GM12878 (cell line): ENCODE results near the gene TKT. TPM values are rescaled to one million over a fixed set of nuclear protein-coding genes. Genes with fewer than 3 reads are reported as not detected.

Source experiments
- ATAC-seq: fragments of 200-7000 bp; cut with Tn5 transposase; 3 replicates; pipeline ENCODE4 v1.9.1; 2020; ENCODE audit warnings: mild to moderate bottlenecking, moderate library complexity
- BruUV-seq: library from RNA; stranded (reverse); fragments of 400-500 nt; replicated peaks from 2 replicates; lab custom pipeline; 2021; lab: Mats Ljungman, UMichigan
- CTCF ChIA-PET: fragments of 300-600 bp; sonication (Branson Sonifier 250); formaldehyde crosslinking; extraction: SDS; loops from one replicate; lab custom pipeline; 2021; ENCODE audit warnings: inconsistent platforms; lab: Yijun Ruan, JAX
- POLR2A ChIA-PET: fragments of 350-600 bp; formaldehyde crosslinking; extraction: SDS; loops from one replicate; lab custom pipeline; 2021; ENCODE audit warnings: inconsistent platforms; lab: Charles Lee
- RAD21 ChIA-PET: fragments of 300-600 bp; sonication (Branson Sonifier 250); formaldehyde crosslinking; loops from one replicate; lab custom pipeline; 2023; ENCODE audit warnings: antibody characterized with exemption; ENCODE audit not compliant: unreplicated experiment; lab: Charles Lee
- SMC1A ChIA-PET: fragments of 300-600 bp; sonication (Branson Sonifier 250); formaldehyde crosslinking; loops from one replicate; lab custom pipeline; 2023; ENCODE audit not compliant: unreplicated experiment, uncharacterized antibody; lab: Charles Lee
- DNase-seq: peaks from one replicate; pipeline ENCODE4 v3.0.0-alpha.2; 2011; ENCODE audit warnings: low read depth, low spot score
- FAIRE-seq: peaks from 3 replicates; lab custom pipeline; 2011; peaks lifted over from hg19 to GRCh38; lab: Jason Lieb, UNC
- H2AFZ ChIP-seq: 2 replicates; pipeline ENCODE4 v1.6.0; 2011; ENCODE audit warnings: low read depth, low read length, control low read depth; ENCODE audit not compliant: control insufficient read depth
- H3K27ac ChIP-seq: 2 replicates; pipeline ENCODE4 v1.5.1; 2011; ENCODE audit warnings: control low read depth; ENCODE audit not compliant: control insufficient read depth, insufficient read depth
- H3K27me3 ChIP-seq, 2 experiments: replicated peaks in 1 of 2; 2 replicates each; pipeline versions ENCODE4 v1.6.0 to v1.6.1; 2011; ENCODE audit warnings: low read length in 1 of 2; ENCODE audit not compliant: control insufficient read depth in 2 of 2, insufficient read depth in 2 of 2
- H3K36me3 ChIP-seq, 2 experiments: 2 replicates each; pipeline ENCODE4 v1.5.1; 2011; ENCODE audit warnings: low read length in 1 of 2; ENCODE audit not compliant: control insufficient read depth in 2 of 2, insufficient read depth in 2 of 2
- H3K4me1 ChIP-seq: 2 replicates; pipeline ENCODE4 v1.6.1; 2011; ENCODE audit warnings: mild to moderate bottlenecking, low read length, moderate library complexity, mixed read lengths; ENCODE audit not compliant: control insufficient read depth, insufficient read depth
- H3K4me2 ChIP-seq: 2 replicates; pipeline ENCODE4 v1.6.0; 2011; ENCODE audit warnings: control low read depth; ENCODE audit not compliant: control insufficient read depth, insufficient read depth
- H3K4me3 ChIP-seq: fragments of 200-600 bp; sonication (generic); 2 replicates; pipeline ENCODE4 v1.5.1; 2016
- H3K79me2 ChIP-seq: 2 replicates; pipeline ENCODE4 v1.6.0; 2011; ENCODE audit warnings: low read length; ENCODE audit not compliant: control insufficient read depth, insufficient read depth
- H3K9ac ChIP-seq: 2 replicates; pipeline ENCODE4 v1.8.0; 2011; ENCODE audit warnings: low read length, control low read depth, mixed read lengths; ENCODE audit not compliant: control insufficient read depth, insufficient read depth
- H3K9me3 ChIP-seq: replicated peaks from 3 replicates; pipeline ENCODE4 v1.5.1; 2011; ENCODE audit warnings: mild to moderate bottlenecking, low read length; ENCODE audit not compliant: control insufficient read depth, insufficient read depth
- H4K20me1 ChIP-seq: 2 replicates; pipeline ENCODE4 v1.6.0; 2011; ENCODE audit not compliant: control insufficient read depth, insufficient read depth
- BACH1 ChIP-seq: fragments of 450-650 bp; IDR thresholded peaks from 2 replicates; pipeline ENCODE4 v1.6.1; 2017; ENCODE audit warnings: mild to moderate bottlenecking, borderline replicate concordance
- BMI1 ChIP-seq: fragments of 450-650 bp; IDR thresholded peaks from 2 replicates; pipeline ENCODE4 v1.6.1; 2016; ENCODE audit warnings: mild to moderate bottlenecking, moderate library complexity, borderline replicate concordance
- DPF2 ChIP-seq: fragments of 450-650 bp; IDR thresholded peaks from 2 replicates; pipeline ENCODE4 v1.6.1; 2017; ENCODE audit warnings: mild to moderate bottlenecking
- EGR1 ChIP-seq, 2 experiments: IDR thresholded peaks; 1 replicate in 1 of 2; 2 replicates in 1 of 2; pipeline ENCODE4 v1.6.1; 2011 to 2012; ENCODE audit warnings: low read depth in 2 of 2, low read length in 2 of 2, borderline replicate concordance in 1 of 2, mild to moderate bottlenecking in 1 of 2, moderate library complexity in 1 of 2
- IKZF1 ChIP-seq: fragments of 450-650 bp; conservative IDR thresholded peaks from 2 replicates; pipeline ENCODE4 v1.6.1; 2017; ENCODE audit warnings: antibody characterized with exemption, mild to moderate bottlenecking
- NR2C1 ChIP-seq: fragments of 450-650 bp; IDR thresholded peaks from 2 replicates; pipeline ENCODE4 v1.6.1; 2017; ENCODE audit warnings: antibody characterized with exemption, mild to moderate bottlenecking, moderate library complexity
- TARDBP ChIP-seq: IDR thresholded peaks from 2 replicates; pipeline ENCODE4 v1.6.1; 2016; ENCODE audit warnings: borderline replicate concordance
- WGBS: methylation state at CpG from one replicate; pipeline ENCODE4 v1.1.6; 2016; ENCODE audit warnings: low lambda C conversion rate; ENCODE audit not compliant: insufficient replicate concordance, insufficient coverage; ENCODE audit errors: missing lambda C conversion rate; 5-methylcytosine and 5-hydroxymethylcytosine counted together
- in situ Hi-C: fragments of 300-500 bp; cut with MboI; formaldehyde crosslinking; loops from 9 replicates; pipeline ENCODE4 v1.14.3; 2018; ENCODE audit warnings: mixed read lengths
- intact Hi-C: fragments of 100-400 bp; cut with micrococcal nuclease; formaldehyde crosslinking; loops from one replicate; pipeline ENCODE4 v1.14.2; 2022; ENCODE audit not compliant: unreplicated experiment
- polyA plus RNA-seq, 11 experiments: library from polyadenylated mRNA; depleted of rRNA in 4 of 11; unstranded in 6 of 11; stranded (reverse) in 5 of 11; fragments of >200 nt; fragmentation: Nextera tagmentation in 4 of 11; fragmentation: Illumina TruSeq in 1 of 11; extraction: Ambion mirVana in 4 of 11; extraction: Trizol in 1 of 11; gene quantifications; 1 replicate in 1 of 11; 2 replicates in 10 of 11; pipeline versions ENCODE4 v1.2.1 to v1.2.3, GENCODE V29; 2011 to 2016; ENCODE audit warnings: inconsistent platforms in 2 of 11, missing spikeins in 2 of 11, low read depth in 1 of 11
- total RNA-seq, 4 experiments: library from RNA; depleted of rRNA in 3 of 4; stranded (reverse); fragments of >200 nt in 3 of 4; fragmentation: Illumina TruSeq in 1 of 4; extraction: Trizol in 1 of 4; gene quantifications; 2 replicates each; pipeline versions ENCODE4 v1.2.1 to v1.2.3, GENCODE V29; 2013 to 2021
- TF ChIP-seq, protein P1 (sequence below): fragments of 450-650 bp; IDR thresholded peaks from 2 replicates; pipeline ENCODE4 v1.6.1; 2018; ENCODE audit warnings: mild to moderate bottlenecking, low read depth, moderate library complexity; ENCODE audit not compliant: partially characterized antibody
- TF ChIP-seq, protein P2 (sequence below): fragments of 450-650 bp; IDR thresholded peaks from 2 replicates; pipeline ENCODE4 v1.6.1; 2017; ENCODE audit warnings: borderline replicate concordance

TKT gene
- total and polyA plus RNA-seq, 10 of the 15 experiments (the other 5 are each of a cell fraction or from before 2014, with no cell fraction given), result 56.4 to 385 (median 143) TPM

DNA sequence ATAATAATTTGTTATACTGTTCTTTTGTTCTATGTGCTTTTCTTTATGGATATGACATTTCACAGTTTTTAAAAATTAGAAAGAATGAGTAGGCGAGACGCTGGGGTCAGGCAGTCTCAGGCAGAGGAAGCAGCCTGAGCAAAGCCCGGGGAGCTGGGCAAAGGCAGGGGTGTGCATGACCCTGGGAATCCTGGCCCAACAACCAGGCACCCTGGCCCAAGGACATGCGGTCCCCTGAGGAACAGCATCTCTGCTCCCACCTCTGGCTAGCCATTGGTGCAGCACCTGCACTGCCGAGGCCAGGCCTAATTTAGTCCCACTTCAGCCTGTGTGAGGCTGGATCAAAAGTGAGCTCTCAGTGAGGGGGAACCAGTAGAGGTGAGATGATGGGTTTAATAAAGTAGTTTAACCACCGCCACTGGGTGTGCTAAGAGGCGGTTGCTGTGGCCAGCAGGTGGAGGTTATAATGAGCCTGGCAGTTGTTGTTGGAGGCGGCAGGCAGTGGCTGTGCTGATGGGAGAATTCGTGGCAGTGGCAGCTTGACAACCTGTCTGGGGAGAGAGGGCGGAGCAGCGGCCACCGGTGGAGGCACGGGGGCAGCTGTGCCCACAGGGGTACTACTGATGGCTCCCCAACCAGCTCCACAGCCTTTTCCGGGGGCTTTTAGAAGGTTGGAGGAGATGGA, 53.3 kb downstream of the TKT start (continued):
- TF ChIP-seq, protein P1, sequence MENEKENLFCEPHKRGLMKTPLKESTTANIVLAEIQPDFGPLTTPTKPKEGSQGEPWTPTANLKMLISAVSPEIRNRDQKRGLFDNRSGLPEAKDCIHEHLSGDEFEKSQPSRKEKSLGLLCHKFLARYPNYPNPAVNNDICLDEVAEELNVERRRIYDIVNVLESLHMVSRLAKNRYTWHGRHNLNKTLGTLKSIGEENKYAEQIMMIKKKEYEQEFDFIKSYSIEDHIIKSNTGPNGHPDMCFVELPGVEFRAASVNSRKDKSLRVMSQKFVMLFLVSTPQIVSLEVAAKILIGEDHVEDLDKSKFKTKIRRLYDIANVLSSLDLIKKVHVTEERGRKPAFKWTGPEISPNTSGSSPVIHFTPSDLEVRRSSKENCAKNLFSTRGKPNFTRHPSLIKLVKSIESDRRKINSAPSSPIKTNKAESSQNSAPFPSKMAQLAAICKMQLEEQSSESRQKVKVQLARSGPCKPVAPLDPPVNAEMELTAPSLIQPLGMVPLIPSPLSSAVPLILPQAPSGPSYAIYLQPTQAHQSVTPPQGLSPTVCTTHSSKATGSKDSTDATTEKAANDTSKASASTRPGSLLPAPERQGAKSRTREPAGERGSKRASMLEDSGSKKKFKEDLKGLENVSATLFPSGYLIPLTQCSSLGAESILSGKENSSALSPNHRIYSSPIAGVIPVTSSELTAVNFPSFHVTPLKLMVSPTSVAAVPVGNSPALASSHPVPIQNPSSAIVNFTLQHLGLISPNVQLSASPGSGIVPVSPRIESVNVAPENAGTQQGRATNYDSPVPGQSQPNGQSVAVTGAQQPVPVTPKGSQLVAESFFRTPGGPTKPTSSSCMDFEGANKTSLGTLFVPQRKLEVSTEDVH, result no peak

DNA sequence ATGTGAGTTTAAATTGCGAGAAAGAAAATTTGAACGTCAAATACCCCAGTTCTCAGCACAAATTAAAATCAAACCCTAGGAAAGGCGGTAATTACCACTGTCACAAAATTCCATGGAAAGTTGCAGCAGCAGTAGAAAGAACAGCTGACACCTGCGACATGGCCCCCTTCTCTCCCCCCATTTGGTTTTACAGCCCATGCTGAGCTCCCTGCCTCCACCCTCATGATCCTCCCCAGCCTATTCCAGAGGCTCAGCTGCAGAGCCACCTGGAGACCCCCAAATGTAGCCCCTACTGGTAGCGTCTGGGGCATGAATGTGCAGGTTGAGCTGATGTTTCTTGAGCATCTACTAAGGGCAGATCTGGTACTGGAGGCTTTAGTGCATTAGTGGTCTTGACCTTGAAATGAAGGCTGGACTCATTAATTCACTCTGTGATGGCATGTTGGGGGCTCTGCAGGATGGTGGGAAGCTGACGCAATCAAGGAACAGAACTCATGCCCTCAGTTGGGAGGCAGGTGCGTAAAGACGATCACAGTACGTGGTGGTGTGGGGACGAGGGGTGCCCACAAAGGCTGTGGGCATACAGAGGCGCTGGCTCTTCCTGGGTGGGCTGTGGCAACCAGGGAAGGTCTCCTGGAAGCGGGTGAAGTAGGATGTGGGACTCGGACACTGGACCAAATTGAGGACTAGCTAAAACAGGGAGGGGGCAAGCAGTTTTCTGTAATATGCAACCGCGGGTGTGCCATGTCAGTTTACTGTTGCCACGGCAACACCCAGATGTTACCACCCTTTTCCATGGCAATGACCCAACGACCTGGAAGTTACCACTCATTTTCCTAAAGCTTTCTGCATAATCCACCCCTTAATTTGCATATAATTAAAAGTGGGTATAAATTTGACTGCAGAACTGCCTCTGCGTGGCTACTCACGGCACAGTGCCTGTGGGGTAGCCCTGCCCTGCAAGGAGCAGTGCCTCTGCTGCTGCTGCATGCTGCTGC, 55.0 kb downstream of the TKT start:
- ChIA-PET RAD21 (interaction anchor here (0.5 to 1.9 kb wide), 3 partner anchors 38 to 86 kb away, joined by 3 to 6 read pairs (median 4); no protein-coding TSS in a partner anchor), CTCF (interaction anchor here (0.6 to 11.3 kb wide), 8 partner anchors 8 to 85 kb away, joined by 3 to 476 read pairs (median 3); partner anchors contain the start of gene RFT1), SMC1A (interaction anchor here (1.2 to 8.2 kb wide), 3 partner anchors 68 to 86 kb away, joined by 3 to 227 read pairs (median 24); partner anchors contain the start of gene RFT1), POLR2A (interaction anchor here (0.5 to 0.9 kb wide), 2 partner anchors 60 to 87 kb away, joined by 3 to 6 read pairs; no protein-coding TSS in a partner anchor)
- intact Hi-C loops, result no loop called here
- H3K27me3 ChIP-seq, result no peaks in the 10 kb centered on the region
- TF ChIP-seq EGR1 (IDR thresholded peaks at IDR 0.05; ENCODE audit: borderline replicate concordance in 1 of 2, low read depth in 2 of 2, low read length in 2 of 2) (no peak), TARDBP (no peak), NR2C1 (no peak), IKZF1 (no peak), BMI1 (no peak), DPF2 (no peak), BACH1 (no peak)
- TF ChIP-seq, protein P2, sequence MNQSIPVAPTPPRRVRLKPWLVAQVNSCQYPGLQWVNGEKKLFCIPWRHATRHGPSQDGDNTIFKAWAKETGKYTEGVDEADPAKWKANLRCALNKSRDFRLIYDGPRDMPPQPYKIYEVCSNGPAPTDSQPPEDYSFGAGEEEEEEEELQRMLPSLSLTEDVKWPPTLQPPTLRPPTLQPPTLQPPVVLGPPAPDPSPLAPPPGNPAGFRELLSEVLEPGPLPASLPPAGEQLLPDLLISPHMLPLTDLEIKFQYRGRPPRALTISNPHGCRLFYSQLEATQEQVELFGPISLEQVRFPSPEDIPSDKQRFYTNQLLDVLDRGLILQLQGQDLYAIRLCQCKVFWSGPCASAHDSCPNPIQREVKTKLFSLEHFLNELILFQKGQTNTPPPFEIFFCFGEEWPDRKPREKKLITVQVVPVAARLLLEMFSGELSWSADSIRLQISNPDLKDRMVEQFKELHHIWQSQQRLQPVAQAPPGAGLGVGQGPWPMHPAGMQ, result no peak
- H3K4me2 ChIP-seq, result no peak overlapping the region; the same call in 1 of the 2 replicates
- no peak overlapping the region for H2AFZ ChIP-seq
- in situ Hi-C loops, result no loop called here
- DNase-seq (no peak), FAIRE-seq (no peak), ATAC-seq (no peak)
- H4K20me1 ChIP-seq, result no peaks in the 10 kb centered on the region
- BruUV-seq, result no TSS peak
- no peak overlapping the region for H3K4me3 ChIP-seq
- no peaks in the 10 kb centered on the region for H3K9me3 ChIP-seq
- H3K79me2 ChIP-seq, result peaks cover 8% of the 10 kb centered on the region
- H3K36me3 ChIP-seq, result no peaks in the 10 kb centered on the region; a peak in 1 of 4 replicates
- no peak overlapping the region for H3K27ac ChIP-seq
- H3K9ac ChIP-seq, result no peak overlapping the region
- peaks cover 11% of the 10 kb centered on the region for H3K4me1 ChIP-seq
- WGBS, result 84% methylated on average over 19 of the region's 19 CpGs
